ENCODE results near the gene CUEDC1.

DNA sequence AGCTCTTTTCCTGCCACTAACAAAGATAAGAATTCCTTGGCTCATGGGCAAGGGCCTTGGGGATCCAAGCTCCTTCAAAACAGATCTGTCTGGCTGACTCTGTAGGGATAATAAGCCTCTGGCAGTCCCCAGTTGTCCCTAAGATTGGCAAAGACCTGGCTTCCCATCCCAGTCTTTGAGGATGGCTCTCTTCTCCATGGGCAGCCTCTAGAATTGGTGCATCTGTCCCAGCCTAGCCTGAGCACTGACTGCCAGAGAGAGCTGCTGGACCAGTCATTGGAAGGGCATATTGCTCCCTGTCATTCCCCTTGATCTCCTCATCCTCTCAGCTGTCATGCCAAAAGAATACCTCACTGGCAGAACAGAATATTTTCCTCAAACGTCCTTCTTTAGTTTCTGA lies 13.2 kb upstream of the CUEDC1 start:
- TF ChIP-seq, protein P1, sequence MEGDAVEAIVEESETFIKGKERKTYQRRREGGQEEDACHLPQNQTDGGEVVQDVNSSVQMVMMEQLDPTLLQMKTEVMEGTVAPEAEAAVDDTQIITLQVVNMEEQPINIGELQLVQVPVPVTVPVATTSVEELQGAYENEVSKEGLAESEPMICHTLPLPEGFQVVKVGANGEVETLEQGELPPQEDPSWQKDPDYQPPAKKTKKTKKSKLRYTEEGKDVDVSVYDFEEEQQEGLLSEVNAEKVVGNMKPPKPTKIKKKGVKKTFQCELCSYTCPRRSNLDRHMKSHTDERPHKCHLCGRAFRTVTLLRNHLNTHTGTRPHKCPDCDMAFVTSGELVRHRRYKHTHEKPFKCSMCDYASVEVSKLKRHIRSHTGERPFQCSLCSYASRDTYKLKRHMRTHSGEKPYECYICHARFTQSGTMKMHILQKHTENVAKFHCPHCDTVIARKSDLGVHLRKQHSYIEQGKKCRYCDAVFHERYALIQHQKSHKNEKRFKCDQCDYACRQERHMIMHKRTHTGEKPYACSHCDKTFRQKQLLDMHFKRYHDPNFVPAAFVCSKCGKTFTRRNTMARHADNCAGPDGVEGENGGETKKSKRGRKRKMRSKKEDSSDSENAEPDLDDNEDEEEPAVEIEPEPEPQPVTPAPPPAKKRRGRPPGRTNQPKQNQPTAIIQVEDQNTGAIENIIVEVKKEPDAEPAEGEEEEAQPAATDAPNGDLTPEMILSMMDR (IDR thresholded peaks at IDR 0.05; ENCODE audit: borderline replicate concordance, extremely low read depth, low read length, poor library complexity, severe bottlenecking), result no peak
- no peak for TF ChIP-seq EZH2 (IDR thresholded peaks at IDR 0.05; ENCODE audit: borderline replicate concordance, low read depth, low read length, severe bottlenecking)

All from DND-41 (cell line).